Mesenchymal stem cell (in vitro differentiated cells and primary cell): Measurements from ENCODE around the gene TMX4.
"Not testable (repeated sequence)": the region's sequence is repeated elsewhere in the genome, so short reads cannot be mapped to it uniquely, and the experiment has no call there.

Experiments used
- DNase-seq: peaks from one replicate; pipeline ENCODE4 v3.0.0-alpha.2; 2013
- H2AFZ ChIP-seq: one replicate; pipeline ENCODE4 v1.6.1; 2013; ENCODE audit warnings: low read depth, mild to moderate bottlenecking, control low read depth, inconsistent platforms, low read length, moderate library complexity
- H2AK5ac ChIP-seq: 2 replicates; pipeline ENCODE4 v1.6.1; 2013; ENCODE audit warnings: low read length, moderate library complexity, mild to moderate bottlenecking, inconsistent platforms; ENCODE audit not compliant: severe bottlenecking
- H2BK120ac ChIP-seq: one replicate; pipeline ENCODE4 v1.6.1; 2013; ENCODE audit warnings: low read depth, mild to moderate bottlenecking, inconsistent platforms, low read length, moderate library complexity
- H2BK12ac ChIP-seq, 2 experiments: one replicate each; pipeline ENCODE4 v1.6.1; 2013; ENCODE audit warnings: inconsistent platforms in 2 of 2, low read length in 2 of 2, mild to moderate bottlenecking in 2 of 2, moderate library complexity in 2 of 2, control low read depth in 1 of 2
- H2BK15ac ChIP-seq: one replicate; pipeline ENCODE4 v1.6.1; 2013; ENCODE audit warnings: mild to moderate bottlenecking, low read depth, inconsistent platforms; ENCODE audit not compliant: poor library complexity, severe bottlenecking
- H2BK5ac ChIP-seq: 2 replicates; pipeline ENCODE4 v1.6.1; 2013; ENCODE audit warnings: low read depth, mild to moderate bottlenecking, low read length, control low read depth, inconsistent platforms; ENCODE audit not compliant: poor library complexity, severe bottlenecking
- H3K14ac ChIP-seq, 2 experiments: one replicate each; pipeline ENCODE4 v1.6.1; 2013; ENCODE audit warnings: inconsistent platforms in 2 of 2, low read length in 2 of 2, control low read depth in 1 of 2, mild to moderate bottlenecking in 1 of 2, moderate library complexity in 1 of 2
- H3K18ac ChIP-seq, 2 experiments: one replicate each; pipeline ENCODE4 v1.6.1; 2013; ENCODE audit warnings: inconsistent platforms in 2 of 2, low read length in 2 of 2, control low read depth in 1 of 2, low read depth in 1 of 2, mild to moderate bottlenecking in 1 of 2
- H3K23ac ChIP-seq, 2 experiments: one replicate each; pipeline ENCODE4 v1.6.1; 2013; ENCODE audit warnings: inconsistent platforms in 2 of 2, low read length in 2 of 2, mild to moderate bottlenecking in 2 of 2, moderate library complexity in 2 of 2, control low read depth in 1 of 2
- H3K27ac ChIP-seq: 2 replicates; pipeline ENCODE4 v1.5.1; 2013; ENCODE audit warnings: mild to moderate bottlenecking, moderate library complexity, low read length, control low read depth, inconsistent platforms; ENCODE audit not compliant: poor library complexity, severe bottlenecking
- H3K27me3 ChIP-seq, 2 experiments: 2 replicates each; pipeline versions ENCODE4 v1.6.1 to v1.7.0; 2013; ENCODE audit warnings: low read length in 2 of 2, mild to moderate bottlenecking in 2 of 2, moderate library complexity in 2 of 2, control low read depth in 1 of 2, inconsistent platforms in 1 of 2; ENCODE audit not compliant: control insufficient read depth in 1 of 2, insufficient read depth in 1 of 2
- H3K36me3 ChIP-seq, 2 experiments: 2 replicates each; pipeline versions ENCODE4 v1.6.1 to v1.7.0; 2013; ENCODE audit warnings: low read length in 2 of 2, control low read depth in 1 of 2, inconsistent platforms in 1 of 2, low read depth in 1 of 2, mild to moderate bottlenecking in 1 of 2; ENCODE audit not compliant: insufficient read depth in 2 of 2, control insufficient read depth in 1 of 2
- H3K4ac ChIP-seq, 2 experiments: one replicate each; pipeline ENCODE4 v1.6.1; 2013; ENCODE audit warnings: inconsistent platforms in 2 of 2, low read length in 2 of 2, mild to moderate bottlenecking in 2 of 2, moderate library complexity in 2 of 2, control low read depth in 1 of 2, low read depth in 1 of 2
- H3K4me1 ChIP-seq: 2 replicates; pipeline ENCODE4 v1.6.1; 2013; ENCODE audit warnings: low read depth, low read length, control low read depth; ENCODE audit not compliant: control insufficient read depth, insufficient read depth
- H3K4me2 ChIP-seq: 2 replicates; pipeline ENCODE4 v1.6.1; 2013; ENCODE audit warnings: low read length, mild to moderate bottlenecking, inconsistent platforms; ENCODE audit not compliant: poor library complexity, severe bottlenecking
- H3K4me3 ChIP-seq, 2 experiments: 2 replicates each; pipeline versions ENCODE4 v1.5.1 to v1.7.0; 2013; ENCODE audit warnings: low read length in 2 of 2, mild to moderate bottlenecking in 2 of 2, control low read depth in 1 of 2, low read depth in 1 of 2; ENCODE audit not compliant: insufficient read depth in 1 of 2
- H3K79me1 ChIP-seq: replicated peaks from 2 replicates; pipeline ENCODE4 v1.6.1; 2013; ENCODE audit warnings: mild to moderate bottlenecking, control low read depth, low read length, inconsistent platforms; ENCODE audit not compliant: poor library complexity, severe bottlenecking
- H3K9ac ChIP-seq: 2 replicates; pipeline ENCODE4 v1.7.0; 2013; ENCODE audit warnings: mild to moderate bottlenecking, low read length, moderate library complexity
- H3K9me3 ChIP-seq: 2 replicates; pipeline ENCODE4 v1.7.0; 2013; ENCODE audit warnings: mild to moderate bottlenecking, low read length; ENCODE audit not compliant: control insufficient read depth
- H4K8ac ChIP-seq: one replicate; pipeline ENCODE4 v1.6.1; 2013; ENCODE audit warnings: inconsistent platforms, mild to moderate bottlenecking, low read length, moderate library complexity
- H4K91ac ChIP-seq: one replicate; pipeline ENCODE4 v1.6.1; 2013; ENCODE audit warnings: mild to moderate bottlenecking, low read length, inconsistent platforms
- WGBS: methylation state at CpG from one replicate; pipeline ENCODE4 v1.1.7; 2013; ENCODE audit warnings: mixed read lengths; 5-methylcytosine and 5-hydroxymethylcytosine counted together

The TMX4 gene

DNA sequence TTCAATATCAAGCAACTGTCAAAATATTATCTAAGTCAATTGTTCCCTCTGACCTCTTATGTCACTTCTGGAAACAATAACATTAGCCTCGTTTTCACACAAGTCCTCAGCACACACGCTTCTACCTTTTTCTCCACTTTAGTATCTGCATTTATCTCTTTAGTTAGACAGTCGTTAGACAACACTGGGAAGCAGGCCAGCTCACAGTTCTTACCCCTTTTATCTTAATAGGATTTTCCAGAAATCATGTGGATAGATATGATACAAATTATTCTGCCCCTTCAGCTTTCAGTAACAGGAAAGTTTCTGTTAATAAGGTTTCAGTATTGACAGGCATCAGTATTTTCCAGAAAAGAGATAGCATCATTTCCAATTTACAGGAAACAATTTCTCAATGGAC is 53.4 kb downstream of the TMX4 start:
- H2BK120ac ChIP-seq, result no peak overlapping the region
- no peak overlapping the region for H2BK15ac ChIP-seq
- no peak overlapping the region for H3K18ac ChIP-seq
- H2AK5ac ChIP-seq, result no peak overlapping the region
- no peak overlapping the region for H3K4ac ChIP-seq
- no peak overlapping the region for H4K8ac ChIP-seq
- no peaks in the 10 kb centered on the region for H3K4me1 ChIP-seq
- no peak overlapping the region for H2BK12ac ChIP-seq
- no peak overlapping the region for H3K27ac ChIP-seq
- no peaks in the 10 kb centered on the region for H3K79me1 ChIP-seq
- H2BK5ac ChIP-seq, result no peak overlapping the region
- H3K4me3 ChIP-seq, result no peak overlapping the region
- no peak overlapping the region for H4K91ac ChIP-seq
- no peak overlapping the region for H3K4me2 ChIP-seq
- no peak overlapping the region for H3K14ac ChIP-seq
- H3K9me3 ChIP-seq, result no peaks in the 10 kb centered on the region
- no peaks in the 10 kb centered on the region for H3K36me3 ChIP-seq
- DNase-seq, result no peak
- no peaks in the 10 kb centered on the region for H3K27me3 ChIP-seq
- no peak overlapping the region for H3K9ac ChIP-seq
- WGBS, result 74% methylated on average over 2 of the region's 3 CpGs
- no peak overlapping the region for H3K23ac ChIP-seq
- no peak overlapping the region for H2AFZ ChIP-seq

DNA sequence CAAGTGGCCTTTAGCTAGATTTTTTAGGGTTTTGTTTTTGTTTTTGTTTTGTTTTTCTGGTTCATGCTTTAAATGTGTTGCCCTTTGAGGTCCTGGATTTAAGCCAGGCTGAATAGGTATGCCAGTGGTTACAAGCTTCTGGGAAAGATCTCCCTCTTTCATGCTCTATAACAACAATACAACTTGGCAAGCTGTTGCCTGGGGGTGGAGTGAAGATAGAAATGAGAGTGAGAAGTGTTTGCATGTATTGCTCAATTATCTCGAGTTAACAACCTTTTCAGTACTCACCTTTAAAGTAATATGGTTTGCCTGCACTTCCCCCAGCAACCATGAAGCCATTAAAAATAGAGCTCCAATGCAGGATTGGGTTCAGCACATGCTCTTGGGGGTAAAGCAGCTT is 60.1 kb downstream of the TMX4 start:
- Histone ChIP-seq H3K4me2 (no peak overlapping the region), H4K8ac (no peak overlapping the region), H2BK12ac (no peak overlapping the region), H3K27ac (no peak overlapping the region), H3K36me3 (no peaks in the 10 kb centered on the region), H3K14ac (no peak overlapping the region), H2AFZ (no peak overlapping the region), H3K4me1 (no peaks in the 10 kb centered on the region), H3K4me3 (no peak overlapping the region), H2BK5ac (no peak overlapping the region), H3K9ac (no peak overlapping the region), H3K4ac (no peak overlapping the region), H2BK15ac (no peak overlapping the region), H3K9me3 (no peaks in the 10 kb centered on the region), H4K91ac (no peak overlapping the region), H3K18ac (no peak overlapping the region), H2BK120ac (no peak overlapping the region), H3K23ac (no peak overlapping the region), H2AK5ac (no peak overlapping the region), H3K27me3 (peaks cover 0 to 2% of the 10 kb centered on the region in 2 experiments), H3K79me1 (no peaks in the 10 kb centered on the region)
- WGBS, result no CpG with 5 or more reads among the region's 1 CpG
- DNase-seq, result no peak

DNA sequence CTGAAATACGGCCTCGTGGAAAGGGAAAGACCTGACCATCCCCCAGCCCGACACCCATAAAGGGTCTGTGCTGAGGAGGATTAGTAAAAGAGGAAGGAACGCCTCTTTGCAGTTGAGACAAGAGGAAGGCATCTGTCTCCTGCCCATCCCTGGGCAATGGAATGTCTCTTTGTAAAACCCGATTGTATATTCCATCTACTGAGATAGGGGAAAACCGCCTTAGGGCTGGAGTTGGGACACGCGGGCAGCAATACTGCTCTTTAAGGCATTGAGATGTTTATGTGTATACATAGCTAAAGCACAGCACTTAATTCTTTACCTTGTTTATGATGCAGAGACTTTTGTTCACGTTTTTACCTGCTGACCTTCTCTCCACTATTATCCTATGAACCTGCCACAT is 63.0 kb downstream of the TMX4 start:
- not testable (repeated sequence) for H2BK120ac ChIP-seq, H3K27ac ChIP-seq, H2BK5ac ChIP-seq, H3K4me3 ChIP-seq, H4K8ac ChIP-seq, H3K79me1 ChIP-seq, DNase-seq, H3K4ac ChIP-seq, H3K4me1 ChIP-seq, H3K4me2 ChIP-seq, H2AFZ ChIP-seq, H2BK12ac ChIP-seq, H4K91ac ChIP-seq, H2BK15ac ChIP-seq, H3K27me3 ChIP-seq, H3K18ac ChIP-seq, H3K36me3 ChIP-seq, H3K9ac ChIP-seq, H3K14ac ChIP-seq, H3K9me3 ChIP-seq, H2AK5ac ChIP-seq, H3K23ac ChIP-seq
- WGBS, result 78% methylated on average over 6 of the region's 9 CpGs

DNA sequence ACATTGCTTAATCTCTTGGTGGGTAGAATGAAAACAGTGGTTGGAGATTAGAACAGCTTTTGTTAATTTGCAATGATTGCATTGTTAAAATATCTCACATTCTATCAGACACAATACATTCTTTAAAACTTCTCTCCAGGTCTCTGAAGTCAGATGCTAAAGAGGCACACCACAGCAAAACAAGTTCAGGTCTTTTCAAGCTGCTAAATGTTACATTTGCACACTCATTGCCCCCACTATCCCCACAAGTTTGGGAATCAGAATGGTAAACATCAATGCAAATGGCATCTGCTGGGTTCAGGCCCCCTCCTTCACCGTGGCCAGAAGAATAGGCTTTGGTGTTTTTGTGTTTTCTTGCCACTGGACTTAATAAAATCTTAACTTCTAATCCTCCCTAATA is 69.2 kb downstream of the TMX4 start:
- no peaks in the 10 kb centered on the region for H3K36me3 ChIP-seq
- no peak for DNase-seq
- H3K4me3 ChIP-seq, result no peak overlapping the region
- no peak overlapping the region for H2AK5ac ChIP-seq
- no peak overlapping the region for H3K4me2 ChIP-seq
- no peak overlapping the region for H3K14ac ChIP-seq
- H2BK5ac ChIP-seq, result no peak overlapping the region
- H3K18ac ChIP-seq, result no peak overlapping the region
- H2BK15ac ChIP-seq, result no peak overlapping the region
- no peak overlapping the region for H3K23ac ChIP-seq
- H3K9me3 ChIP-seq, result peaks cover 12% of the 10 kb centered on the region
- no peak overlapping the region for H3K4ac ChIP-seq
- no peak overlapping the region for H2BK12ac ChIP-seq
- no peaks in the 10 kb centered on the region for H3K27me3 ChIP-seq
- no peak overlapping the region for H3K9ac ChIP-seq
- no peak overlapping the region for H4K8ac ChIP-seq
- H3K4me1 ChIP-seq, result no peaks in the 10 kb centered on the region
- H3K27ac ChIP-seq, result no peak overlapping the region
- H2AFZ ChIP-seq, result no peak overlapping the region
- no peak overlapping the region for H4K91ac ChIP-seq
- H3K79me1 ChIP-seq, result no peaks in the 10 kb centered on the region
- H2BK120ac ChIP-seq, result no peak overlapping the region
- 86% methylated on average over 1 of the region's 1 CpG for WGBS
